ENCODE measurements around the gene ARHGEF39.

GRCh38 chr9:35675732-35676392 lies 10.9 kb upstream of the ARHGEF39 start:
- no peak for TF ChIP-seq EP300 (IDR thresholded peaks at IDR 0.05; ENCODE audit: low read depth)
- TF ChIP-seq, protein P1, sequence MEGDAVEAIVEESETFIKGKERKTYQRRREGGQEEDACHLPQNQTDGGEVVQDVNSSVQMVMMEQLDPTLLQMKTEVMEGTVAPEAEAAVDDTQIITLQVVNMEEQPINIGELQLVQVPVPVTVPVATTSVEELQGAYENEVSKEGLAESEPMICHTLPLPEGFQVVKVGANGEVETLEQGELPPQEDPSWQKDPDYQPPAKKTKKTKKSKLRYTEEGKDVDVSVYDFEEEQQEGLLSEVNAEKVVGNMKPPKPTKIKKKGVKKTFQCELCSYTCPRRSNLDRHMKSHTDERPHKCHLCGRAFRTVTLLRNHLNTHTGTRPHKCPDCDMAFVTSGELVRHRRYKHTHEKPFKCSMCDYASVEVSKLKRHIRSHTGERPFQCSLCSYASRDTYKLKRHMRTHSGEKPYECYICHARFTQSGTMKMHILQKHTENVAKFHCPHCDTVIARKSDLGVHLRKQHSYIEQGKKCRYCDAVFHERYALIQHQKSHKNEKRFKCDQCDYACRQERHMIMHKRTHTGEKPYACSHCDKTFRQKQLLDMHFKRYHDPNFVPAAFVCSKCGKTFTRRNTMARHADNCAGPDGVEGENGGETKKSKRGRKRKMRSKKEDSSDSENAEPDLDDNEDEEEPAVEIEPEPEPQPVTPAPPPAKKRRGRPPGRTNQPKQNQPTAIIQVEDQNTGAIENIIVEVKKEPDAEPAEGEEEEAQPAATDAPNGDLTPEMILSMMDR (IDR thresholded peaks at IDR 0.05): no peak
- TF ChIP-seq POLR2AphosphoS5 (IDR thresholded peaks at IDR 0.05): no peak
